Left hindlimb (tissue), 1 donor: ENCODE results near the gene KIRREL3.

Experiments
- DNase-seq: peaks from one replicate; pipeline ENCODE4 v3.0.0-alpha.2; 2018

KIRREL3 gene

GRCh38 chr11:126766440-126766839, 234.1 kb downstream of the KIRREL3 start:
- no peak for DNase-seq

GRCh38 chr11:126765196-126765595, 235.4 kb downstream of the KIRREL3 start:
- DNase-seq = no peak

DNA sequence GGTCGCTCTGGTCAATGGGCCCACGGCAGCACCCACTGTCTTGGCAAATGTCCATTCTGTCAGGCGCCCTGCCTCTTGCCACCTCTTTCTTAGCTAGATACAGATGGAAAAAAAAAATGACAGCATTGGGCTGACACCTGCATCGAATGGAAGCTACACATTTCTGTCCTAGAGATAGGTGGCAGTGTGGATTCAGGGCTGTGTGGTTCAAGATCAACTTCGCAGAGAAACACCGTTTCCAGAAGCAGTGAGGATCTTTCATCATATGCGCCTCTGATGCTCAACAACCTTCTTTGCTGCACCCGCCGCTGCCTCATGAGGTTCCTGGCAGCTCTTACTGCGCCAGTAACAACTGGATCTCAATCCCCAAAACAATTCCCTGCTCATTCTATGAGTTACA, 236.3 kb downstream of the KIRREL3 start:
- no peak for DNase-seq

- DNase-seq = no peak
Measured at GRCh38 chr11:126756855-126757254, 243.7 kb downstream of the KIRREL3 start.

DNA sequence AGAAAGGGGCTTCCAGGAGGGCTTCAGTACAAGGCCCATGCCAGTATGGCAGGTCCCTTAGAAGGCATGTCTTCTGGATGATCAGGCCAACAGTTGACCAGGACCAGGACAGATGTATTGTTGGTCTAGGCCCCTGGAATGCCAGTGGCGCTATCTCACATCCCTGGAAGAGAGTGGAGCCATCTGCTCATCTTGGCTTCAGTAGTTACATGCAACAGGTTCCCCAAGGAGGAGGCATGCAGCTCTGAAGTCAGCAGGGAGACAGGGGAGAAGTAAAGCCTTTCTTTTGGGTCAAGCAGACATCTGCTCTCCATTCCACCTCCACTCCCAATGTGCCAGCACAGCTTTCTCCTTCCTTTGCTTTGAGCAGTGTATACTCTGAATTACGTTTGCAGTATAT, 244.1 kb downstream of the KIRREL3 start:
- no peak for DNase-seq

- no peak for DNase-seq
Measured at GRCh38 chr11:126755526-126755925, 245.0 kb downstream of the KIRREL3 start.

DNA sequence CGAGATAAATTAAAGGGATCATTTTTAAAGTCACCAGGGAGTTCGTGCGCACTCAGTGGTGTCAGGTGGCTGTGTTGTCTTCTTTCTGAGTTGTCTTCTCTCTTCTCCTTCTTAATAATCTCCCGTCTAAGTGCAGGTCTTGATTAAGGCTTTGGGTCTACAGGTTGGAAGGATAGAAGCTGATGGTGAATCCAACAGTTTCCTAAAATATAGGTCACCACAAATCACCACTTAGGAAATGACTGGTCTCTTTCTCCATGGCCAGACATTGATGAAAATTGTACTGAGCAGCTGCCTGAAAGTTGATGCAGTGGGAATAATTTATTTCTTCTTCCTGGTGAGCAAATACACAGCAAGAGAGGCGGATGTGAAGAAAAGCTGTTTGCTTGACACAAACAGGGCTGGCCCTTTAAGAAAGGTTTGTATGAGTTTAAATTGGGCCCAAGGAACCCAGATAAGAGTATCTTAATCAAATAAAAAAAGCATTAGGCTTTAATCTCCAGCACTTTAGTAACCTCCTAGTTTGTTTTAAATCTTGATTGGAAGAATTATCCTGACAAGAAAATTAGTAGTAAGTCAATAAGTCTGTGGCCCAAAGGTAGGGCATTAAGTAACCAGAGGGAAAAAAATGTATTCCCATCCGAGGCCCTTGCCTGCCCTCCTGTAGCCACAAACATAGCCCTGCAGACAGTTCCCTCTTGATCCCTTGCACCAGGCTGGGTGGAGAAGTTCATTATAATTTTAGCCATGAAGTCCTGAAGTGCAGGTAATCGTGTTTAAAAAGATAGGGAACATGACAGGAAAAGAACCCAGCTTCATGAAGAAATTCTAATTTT, 245.8 kb downstream of the KIRREL3 start:
- DNase-seq = no peak

DNA sequence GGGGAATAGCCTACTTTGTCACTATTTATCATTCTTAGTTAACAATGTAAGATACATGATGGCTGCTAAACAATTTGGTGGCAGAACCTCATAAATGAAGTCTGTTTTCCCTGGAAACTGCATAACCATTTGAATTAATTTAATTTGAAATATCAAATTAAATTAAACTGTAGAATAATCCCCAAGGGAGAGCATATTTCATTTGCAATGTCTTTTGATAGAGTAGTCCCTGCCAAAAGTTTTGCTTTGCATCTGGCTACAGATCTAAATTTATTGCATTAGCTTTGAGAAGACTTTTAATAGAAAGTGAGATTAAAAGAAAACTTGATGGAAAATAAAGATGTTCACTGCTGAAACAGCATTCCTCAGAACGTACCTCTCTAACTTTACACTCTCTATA, 246.6 kb downstream of the KIRREL3 start:
- no peak for DNase-seq

DNA sequence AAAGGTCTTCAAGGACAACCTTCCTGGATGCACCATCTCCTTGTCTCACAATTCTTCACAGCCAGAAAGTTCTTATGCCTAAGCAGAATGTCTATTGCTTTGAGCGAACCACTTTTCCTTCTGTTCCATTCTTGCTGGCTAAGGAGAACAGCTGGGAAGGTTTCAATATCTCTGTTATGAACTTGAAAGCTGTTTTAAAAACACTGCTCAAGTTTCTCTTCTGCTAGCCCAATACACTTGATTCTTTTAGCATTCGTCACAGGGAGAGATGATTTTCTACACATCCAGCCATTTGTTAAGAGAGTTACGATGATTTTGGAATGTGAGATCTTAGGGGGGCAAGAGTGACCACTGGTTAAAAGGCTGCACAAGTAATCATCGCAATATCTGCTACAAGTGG, 249.3 kb downstream of the KIRREL3 start:
- DNase-seq = no peak

DNA sequence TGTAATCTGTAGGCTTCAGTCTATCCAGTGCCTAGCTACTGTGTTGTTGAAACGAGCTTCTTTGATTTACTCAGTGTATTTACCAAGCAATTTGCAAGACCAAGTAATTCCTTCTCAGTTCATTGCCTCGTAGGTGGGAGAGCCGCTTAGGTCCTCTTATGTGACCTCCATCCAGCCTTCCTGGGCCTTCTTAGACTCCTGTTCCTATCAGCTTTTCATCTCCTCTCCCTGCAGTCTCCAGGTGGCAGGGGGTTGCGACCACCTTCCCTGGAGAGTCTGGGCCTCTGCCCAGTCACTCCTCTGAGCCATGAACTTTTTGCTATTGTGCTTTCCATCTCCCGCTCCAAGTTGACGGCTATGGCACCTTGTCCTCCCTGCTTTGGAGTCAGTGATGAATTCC, 251.8 kb downstream of the KIRREL3 start:
- DNase-seq = no peak

GRCh38 chr11:126748100-126748791, 252.3 kb downstream of the KIRREL3 start:
- no peak for DNase-seq

GRCh38 chr11:126747315-126747714, 253.3 kb downstream of the KIRREL3 start:
- no peak for DNase-seq

GRCh38 chr11:126746443-126746842, 254.1 kb downstream of the KIRREL3 start:
- DNase-seq = no peak

DNA sequence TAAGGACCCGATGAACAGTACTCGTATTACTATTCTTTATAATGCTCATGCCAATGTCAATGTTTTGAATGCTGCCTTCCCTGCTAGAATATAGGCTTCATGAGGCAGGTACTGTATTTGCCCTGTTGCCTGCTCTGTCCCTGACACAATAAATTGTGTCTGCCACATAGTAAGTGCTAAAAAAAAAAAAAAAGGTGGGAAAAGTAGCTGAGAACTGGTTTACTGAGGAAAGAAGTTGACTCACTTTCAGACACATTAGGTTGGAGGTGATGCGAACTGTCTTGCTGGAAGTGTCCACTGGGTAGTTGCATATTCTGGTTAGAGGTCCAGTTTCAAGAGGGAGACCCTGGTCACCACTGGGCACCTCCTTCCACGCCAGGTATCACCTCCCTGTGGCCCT, 255.9 kb downstream of the KIRREL3 start:
- DNase-seq = no peak

DNA sequence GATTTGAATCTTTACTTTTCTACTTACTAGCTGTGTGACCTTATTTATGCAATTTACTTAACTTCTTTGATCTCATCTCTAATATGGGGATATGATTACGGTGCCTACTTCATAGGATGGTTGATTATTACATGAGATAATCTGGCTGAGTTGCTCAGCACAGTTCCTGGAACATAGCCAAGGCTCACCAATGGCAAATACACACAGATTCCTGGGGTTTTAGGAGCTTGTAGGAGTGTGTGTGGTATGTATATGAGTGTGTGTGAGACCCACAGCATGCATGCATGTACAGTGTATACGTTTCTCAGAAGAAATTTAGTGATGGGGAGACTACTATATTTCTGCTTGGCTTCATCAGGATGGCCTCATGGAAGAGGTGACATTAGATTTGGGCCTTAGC, 256.9 kb downstream of the KIRREL3 start:
- DNase-seq = no peak

DNA sequence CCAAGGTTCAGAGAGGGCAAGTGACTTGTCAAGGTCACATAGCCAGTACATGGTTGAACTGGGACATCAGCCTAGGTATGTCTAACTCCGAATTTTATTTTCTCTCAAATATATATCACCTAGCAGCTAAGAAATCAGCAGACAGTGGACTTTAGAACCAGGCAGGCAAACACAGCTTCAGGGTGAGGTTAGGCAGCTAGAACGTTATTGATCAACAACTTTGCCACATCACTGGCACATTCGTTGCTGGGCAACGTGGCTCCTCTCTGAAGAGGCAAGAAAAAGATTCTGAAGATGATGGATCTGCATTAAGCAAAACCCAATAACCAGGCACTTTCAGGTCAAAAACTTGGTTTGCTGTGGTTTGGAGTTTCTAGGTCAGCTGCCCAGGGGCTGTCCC, 258.0 kb downstream of the KIRREL3 start:
- no peak for DNase-seq

- DNase-seq = no peak
Measured at GRCh38 chr11:126740846-126741245, 259.7 kb downstream of the KIRREL3 start.

DNA sequence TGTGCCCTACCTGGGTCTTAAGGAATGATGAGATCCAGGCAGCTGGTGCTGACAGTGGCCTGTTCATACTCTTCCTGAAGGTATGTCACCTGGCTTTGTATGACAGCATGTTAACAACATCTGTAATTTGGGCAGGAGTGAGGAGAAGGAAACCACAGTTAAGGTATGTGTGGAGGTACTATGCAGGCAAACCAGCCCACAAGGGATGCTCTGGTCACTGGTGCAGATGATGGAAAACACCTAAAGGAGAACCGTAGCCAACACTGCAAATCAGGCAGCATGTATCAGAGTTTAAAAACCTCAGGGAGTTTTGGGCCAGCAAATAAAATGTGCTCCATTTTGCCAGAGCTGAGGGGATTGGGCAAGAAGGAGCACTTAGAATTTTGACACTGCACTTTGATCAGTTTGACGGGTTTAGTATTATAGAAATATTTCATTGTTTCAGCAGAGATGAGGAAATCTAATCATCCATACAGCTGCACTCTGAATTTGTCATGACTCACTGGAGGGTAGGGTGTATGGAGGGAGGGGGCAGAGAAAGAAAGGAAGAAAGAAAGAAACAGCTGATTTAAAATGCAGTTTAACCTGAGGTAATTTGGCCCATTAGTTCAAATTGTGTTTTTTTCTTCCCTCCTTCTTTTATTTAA, 260.9 kb downstream of the KIRREL3 start:
- DNase-seq = no peak

GRCh38 chr11:126738295-126739031, 262.1 kb downstream of the KIRREL3 start:
- DNase-seq = no peak

- DNase-seq = no peak
Measured at GRCh38 chr11:126736682-126737572, 263.6 kb downstream of the KIRREL3 start.

GRCh38 chr11:126734752-126735151, 265.8 kb downstream of the KIRREL3 start:
- no peak for DNase-seq

GRCh38 chr11:126733685-126734084, 266.9 kb downstream of the KIRREL3 start:
- DNase-seq = no peak
